GM18526 (cell line): ENCODE data around the gene OSTC.

Experiments used
- POLR2A ChIP-seq: IDR thresholded peaks from 3 replicates; pipeline ENCODE4 v1.6.1; 2011; ENCODE audit not compliant: insufficient read length; ENCODE audit errors: extremely low read depth

Gene OSTC

DNA sequence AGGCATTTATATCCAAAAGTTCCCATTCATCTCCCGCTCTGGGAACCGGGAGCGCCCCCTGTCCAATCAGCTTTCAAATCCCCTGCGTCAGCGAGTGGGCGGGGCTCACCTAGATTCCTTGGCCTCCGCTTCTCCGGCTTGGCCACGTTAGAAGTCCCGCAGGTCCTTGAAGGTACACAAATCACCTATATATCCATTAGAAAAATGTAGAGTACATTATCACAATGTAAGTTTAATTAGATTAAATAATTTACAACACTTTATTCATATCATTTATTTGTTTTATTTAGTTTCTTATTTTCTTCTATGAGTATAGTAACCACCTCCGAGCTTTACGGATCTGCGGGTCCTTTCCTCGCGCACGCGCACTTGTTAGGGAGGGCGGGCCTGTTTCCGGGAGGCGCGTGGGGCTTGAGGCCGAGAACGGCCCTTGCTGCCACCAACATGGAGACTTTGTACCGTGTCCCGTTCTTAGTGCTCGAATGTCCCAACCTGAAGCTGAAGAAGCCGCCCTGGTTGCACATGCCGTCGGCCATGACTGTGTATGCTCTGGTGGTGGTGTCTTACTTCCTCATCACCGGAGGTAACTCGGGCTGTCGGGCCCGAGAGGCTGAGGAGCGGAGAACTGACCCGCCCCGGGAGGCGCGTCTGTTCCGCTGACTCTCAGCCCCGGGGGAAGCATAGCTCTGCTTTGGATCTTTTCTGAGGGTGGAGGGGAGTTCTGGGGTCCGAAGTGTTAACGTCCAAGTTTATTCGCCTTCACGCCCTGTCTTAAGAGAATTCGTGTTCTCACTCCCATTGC lies at the start of gene OSTC:
Gene OSTC (plus strand): TSS at position 388 of the 802 bp plus-strand sequence. CDS start 57 bp downstream, at position 445.
- TF ChIP-seq POLR2A = peak; percentile 81

DNA sequence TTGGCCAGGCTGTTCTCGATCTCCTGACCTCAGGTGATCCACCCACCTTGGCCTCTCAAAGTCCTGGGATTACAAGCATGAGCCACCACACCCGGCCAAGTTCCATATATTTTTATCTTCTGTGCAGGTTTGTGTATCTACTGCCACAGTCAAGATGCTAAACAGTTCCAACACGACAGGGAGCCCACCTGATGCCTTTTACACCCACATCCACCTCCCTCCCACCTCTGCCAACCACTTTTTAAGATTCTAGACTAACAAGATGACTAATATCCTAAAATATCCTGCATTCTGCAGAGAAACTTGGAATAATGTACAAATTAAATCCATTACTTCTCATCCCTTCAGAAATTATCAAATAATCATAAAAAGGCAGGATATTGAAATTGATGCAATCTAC lies 49.3 kb upstream of the OSTC start:
- TF ChIP-seq POLR2A = no peak

DNA sequence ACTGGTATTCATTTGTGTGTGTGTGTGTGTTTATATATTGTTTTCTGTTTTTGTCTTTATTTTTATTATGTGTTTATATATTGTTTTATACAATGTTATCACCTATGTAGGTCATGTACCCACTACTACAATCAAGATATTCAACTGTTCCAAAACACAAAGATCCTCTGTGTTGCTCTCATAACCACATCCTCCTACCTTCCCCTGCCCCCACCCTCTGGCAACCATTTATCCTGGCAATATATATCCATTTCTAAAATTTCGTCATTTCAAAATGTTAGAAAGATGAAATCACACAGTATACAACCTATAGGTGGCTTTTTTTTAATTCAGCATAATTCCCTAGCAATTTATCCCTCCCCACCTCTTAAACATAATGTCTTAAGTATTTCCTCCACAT lies 48.9 kb upstream of the OSTC start:
- TF ChIP-seq POLR2A = no peak

DNA sequence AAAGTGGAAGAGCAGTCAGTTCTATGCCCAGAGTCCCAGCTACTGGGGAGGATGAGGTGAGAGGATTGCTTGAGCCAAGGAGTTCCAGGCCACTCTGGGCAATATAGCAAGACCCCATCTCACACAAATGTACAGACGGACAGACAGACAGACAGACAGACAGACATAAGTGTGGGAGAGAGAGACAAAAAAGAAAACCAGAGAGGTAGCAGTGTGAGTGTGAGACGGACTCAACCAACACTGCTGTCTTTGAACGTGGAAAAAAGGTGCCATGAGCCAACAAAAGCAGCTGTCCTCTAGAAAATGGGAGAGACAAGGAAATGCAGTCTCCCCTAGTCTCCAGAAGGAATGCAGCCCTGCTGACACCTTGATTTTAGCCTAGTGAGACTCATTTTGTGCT lies 48.2 kb upstream of the OSTC start:
- no peak for TF ChIP-seq POLR2A

DNA sequence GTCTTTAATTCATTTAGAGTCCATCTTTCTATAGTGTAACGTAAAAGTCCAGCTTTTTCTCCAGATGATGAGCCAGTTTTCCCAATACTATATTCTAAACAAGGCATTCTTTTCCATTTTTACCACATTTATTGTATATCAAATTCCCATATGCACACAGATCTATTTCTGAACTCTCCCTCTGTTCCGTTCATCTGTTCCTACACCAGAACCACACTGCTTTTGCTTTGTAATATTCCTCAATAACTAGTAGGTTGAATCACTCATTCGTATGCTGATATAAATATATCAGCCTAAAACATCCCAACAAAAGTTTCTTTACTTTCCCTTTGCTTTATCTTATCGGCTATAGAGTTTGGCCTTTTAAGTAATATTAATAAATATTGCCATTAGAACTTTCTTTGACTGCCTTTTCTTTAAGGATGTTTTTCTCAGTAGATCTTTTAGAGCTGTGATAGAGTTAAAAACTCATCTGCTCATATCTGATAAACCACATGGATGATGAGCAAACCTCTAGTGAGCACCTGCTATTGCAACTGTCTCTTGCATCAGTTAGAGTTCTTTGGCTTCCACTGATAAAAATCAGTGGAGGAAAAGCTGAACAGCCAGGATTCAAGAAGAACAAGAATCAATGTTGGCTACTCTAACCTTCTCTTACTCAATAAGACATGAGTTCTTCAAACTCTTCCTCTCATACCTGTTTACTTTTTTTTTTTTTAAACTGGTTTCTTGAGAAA lies 43.2 kb upstream of the OSTC start:
- TF ChIP-seq POLR2A = no peak

DNA sequence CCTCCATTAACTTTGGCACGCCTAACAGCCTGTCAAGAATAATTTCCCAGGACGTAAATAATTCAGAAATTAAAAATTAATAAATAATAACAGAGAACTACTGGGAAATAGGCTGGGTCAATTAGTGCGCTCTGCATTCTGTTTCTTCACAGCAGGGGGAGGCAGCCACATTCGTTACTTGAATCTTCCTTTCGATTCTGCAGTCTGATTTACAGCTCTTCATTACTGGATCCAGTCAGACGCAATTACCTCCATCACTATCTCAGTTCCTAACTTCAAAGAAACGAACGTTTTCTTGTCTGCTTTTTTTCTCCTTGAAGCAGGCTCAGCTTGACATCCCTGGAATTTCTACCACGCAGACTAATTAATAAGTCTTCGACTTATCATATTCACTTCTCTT lies 39.0 kb upstream of the OSTC start:
- TF ChIP-seq POLR2A = no peak

DNA sequence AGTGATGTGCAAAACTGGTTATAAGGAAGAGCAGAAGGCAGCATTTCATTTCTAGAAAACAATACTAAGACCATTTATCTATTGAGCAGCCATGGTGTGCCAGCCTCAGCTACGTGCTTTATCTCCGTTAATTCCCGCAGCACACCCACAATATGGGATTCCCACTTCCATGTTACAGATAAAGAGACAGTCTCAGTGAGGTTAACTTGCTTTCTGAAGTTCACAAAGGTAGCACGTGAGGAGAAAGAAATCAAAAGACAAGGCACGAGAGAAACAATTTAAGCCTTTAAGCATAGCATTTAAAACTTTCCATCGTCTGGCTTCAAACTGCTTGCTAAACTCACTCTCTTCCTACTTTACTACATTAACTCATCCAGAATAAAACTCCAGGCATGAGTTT lies 38.0 kb upstream of the OSTC start:
- no peak for TF ChIP-seq POLR2A

DNA sequence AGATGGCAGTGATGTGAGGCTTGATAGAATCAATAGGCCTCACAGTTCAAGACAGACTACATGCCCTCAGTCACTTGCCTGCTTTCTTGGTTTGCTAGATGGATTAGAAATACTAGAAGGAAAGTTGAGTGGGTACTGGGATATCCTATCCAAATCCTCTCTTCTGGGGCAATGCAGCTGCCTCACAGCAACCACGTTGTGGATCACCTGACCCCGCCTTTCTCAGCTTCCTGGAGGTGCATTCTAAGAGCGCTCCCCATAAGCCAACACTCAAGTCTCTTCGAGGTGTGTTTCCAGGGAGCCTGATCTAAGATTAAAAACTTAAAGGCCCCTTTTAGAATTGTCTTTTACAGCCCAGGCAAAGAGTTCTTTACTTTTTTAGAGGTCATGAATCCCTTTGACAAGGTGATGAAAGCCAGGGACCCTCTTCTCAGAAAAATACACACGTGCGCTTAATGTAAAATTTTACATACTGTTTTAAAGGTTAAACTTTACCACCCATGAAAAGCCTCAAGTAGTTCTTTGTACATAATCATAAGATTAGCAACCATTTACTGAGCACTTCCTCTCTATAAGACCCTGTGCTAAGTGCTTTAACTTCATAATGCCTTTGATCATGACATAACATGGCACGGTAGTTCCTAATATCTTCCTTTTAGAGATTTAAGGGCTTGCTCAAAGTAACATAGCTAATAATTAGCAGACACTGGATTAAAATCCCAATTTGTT lies 30.9 kb upstream of the OSTC start:
- no peak for TF ChIP-seq POLR2A

DNA sequence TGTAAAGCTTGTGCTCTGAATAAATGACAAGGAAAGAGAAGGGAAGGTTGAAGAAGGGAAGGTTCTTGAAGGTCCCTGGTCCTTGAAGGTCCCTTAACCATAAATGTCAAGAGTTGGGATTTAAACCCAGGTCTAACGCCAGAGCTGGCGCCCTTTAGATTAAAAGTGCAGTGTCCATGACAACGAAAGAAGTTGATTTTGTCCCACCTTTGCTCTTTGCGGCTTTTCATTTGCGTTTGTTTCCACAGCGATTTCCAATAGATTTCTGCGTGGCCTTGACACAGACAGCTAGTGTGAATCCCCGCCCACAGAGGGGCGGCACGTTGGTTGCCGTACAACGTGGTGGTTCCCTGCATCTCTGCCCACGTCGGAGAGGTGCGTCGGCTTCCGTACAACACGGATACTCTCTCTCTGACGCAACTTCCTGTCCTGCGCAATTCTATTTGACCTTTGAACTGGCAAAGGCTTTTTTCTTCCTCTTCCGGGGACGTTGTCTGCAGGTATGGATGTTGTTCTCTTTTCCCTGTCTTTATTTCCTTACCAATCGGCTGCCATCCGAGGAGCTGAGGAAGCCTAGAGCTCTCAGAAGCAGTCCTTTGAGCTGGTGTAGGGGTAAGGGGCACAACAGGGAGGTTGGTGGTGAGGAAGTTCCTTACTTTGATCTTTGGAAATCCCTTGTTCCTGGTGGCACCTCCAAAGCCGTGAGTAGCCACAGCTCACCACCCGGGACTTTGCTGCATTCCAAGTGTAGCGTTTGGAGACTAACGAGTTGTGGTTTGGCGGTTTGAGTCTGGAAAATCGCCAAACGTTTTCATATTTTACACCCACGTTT lies 30.1 kb upstream of the OSTC start, which contains the start of gene RPL34:
Gene RPL34 (plus strand): TSS at position 476 of the 832 bp plus-strand sequence. CDS start 1,384 bp downstream, outside the sequence.
- TF ChIP-seq POLR2A = peak; percentile 86

DNA sequence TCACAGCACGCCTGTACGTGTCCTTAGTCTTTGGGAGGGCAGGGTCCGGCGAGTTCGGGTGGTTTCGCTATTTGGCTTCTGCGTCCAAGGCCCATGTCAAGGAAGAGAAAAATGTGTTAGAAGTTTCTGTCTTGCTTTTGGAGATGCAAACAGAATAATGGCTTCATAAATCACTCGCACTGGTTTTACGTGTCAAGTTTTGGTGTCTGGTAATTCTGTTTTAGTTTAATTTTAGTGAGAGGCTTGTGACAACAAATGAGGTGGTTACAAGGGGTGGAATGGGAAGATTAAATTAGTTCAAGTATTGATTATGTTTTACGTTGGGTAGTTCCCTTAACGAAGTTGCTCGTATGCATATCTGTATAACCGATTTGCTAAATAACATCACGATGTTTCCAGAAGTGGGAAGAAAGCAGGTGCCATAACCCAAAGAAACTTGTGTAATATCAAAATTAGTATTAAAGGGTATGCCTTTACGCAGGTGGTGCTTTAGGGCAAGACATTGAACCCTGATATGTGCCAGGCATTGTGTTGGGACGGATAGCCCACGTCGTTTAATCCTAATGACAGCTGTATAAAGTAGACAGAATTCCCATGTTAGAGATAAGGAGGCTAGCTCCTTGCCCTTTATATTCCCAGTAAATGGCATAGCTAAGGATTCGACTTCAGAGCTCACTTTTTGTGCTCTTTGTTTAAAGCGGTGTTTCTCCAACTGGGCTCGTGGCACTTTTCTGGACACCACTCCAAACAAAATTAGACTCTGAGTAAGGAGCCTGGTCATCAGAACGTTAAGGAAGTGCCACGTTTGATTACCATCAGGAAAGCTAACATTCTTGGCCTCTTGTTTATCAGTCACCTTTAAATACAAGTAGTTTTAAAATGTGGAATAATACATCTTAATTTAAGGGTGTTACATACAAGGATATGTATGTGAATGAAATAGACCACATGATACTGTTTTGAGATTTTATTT lies 29.2 kb upstream of the OSTC start:
- TF ChIP-seq POLR2A = no peak

DNA sequence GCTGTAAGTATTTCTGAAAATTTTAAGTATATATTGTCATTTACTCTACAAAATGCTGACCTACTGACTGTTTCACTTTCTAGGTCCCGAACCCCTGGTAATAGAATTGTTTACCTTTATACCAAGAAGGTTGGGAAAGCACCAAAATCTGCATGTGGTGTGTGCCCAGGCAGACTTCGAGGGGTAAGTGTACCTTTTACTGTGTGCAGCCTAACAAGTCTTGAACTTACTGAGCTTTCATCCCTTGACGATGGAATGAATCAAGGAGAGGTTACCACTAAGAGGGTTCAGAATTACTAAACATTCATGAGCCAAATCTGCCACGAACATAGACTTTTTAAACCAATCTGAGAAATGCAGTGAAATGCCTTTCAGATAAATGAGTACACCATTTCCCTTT lies 28.4 kb upstream of the OSTC start:
- TF ChIP-seq POLR2A = no peak

DNA sequence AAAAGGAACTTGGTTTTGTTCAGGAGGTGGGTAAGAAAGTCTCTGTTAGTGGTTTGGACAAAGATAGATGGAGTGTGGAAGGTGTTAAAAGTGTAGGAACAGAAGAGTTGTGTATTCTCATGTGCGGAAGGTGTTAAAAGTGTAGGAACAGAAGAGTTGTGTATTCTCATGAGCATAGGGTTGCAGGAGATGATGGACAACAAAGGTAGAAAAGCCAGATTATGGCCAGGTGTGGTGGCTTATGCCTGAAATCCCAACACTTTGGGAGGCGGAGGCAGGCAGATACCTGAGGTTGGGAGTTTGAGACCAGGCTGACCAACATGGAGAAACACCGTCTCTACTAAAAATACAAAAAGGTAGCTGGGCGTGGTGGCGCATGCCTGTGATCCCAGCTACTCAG lies 27.6 kb upstream of the OSTC start:
- TF ChIP-seq POLR2A = no peak

DNA sequence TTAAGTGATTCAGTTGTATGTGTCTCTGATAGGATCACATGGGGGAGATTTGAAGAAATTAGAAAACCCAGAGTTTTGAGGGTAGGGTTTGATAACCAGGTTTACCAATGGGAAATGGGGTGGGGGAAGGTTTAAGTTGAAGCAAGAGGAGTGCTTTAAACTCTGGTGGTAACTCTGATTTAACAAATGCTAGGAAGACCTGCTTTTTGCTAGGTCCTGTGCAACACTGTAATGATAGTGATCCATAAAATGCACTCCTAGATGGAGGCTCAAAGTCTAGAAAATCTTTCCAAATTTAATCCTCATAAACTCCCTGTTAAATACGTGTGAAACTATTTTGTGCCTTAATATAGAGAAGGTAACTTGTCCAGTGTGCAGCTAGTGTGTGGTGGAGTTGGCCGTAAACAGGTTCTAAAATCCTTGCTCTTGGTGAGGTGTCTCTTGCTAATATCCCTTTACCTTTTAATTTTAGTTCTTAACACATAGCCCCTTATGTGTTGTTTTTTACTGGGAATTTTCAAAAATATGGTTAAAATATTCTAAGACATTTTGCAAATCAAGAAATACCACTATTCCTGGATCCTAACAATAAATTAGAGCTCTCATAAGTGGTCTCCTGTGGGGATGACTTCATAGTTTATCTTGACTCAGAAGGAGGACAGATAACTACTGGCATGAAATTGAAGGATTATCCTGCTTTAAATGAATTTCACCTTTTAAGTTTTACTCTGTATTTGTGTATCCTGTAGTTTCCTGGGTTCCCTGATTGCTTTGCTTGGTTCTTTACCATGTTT lies 25.9 kb upstream of the OSTC start:
- TF ChIP-seq POLR2A = no peak
